ENCODE measurements around the gene LYG1. TPM values are rescaled to one million over a fixed set of nuclear protein-coding genes. Genes with fewer than 3 reads are reported as not detected.

Gene LYG1
- 1.1 TPM for total RNA-seq

DNA sequence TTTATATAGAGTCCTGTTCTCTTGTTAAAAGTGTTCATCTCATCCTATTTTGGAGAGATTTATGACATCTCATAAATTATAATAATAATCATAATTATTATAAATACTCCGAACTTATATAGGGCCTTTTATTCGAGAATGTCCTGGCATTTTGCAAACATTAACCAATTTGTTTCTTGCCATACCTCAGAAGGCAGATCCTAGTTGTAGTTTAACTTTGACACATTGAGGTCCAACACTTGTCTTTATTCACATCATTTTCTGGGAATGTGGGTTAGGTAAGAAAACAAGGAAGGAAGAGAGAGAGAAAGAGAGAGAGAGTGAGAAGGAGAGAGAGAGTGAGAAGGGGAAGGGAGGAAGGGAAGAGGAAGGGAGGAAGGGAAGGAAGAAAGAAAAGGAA lies at the start of gene LYG1:
TSS of gene LYG1 (minus strand) at position 101 of the 400 bp plus-strand sequence. CDS start 5,527 bp downstream, outside the sequence.

DNA sequence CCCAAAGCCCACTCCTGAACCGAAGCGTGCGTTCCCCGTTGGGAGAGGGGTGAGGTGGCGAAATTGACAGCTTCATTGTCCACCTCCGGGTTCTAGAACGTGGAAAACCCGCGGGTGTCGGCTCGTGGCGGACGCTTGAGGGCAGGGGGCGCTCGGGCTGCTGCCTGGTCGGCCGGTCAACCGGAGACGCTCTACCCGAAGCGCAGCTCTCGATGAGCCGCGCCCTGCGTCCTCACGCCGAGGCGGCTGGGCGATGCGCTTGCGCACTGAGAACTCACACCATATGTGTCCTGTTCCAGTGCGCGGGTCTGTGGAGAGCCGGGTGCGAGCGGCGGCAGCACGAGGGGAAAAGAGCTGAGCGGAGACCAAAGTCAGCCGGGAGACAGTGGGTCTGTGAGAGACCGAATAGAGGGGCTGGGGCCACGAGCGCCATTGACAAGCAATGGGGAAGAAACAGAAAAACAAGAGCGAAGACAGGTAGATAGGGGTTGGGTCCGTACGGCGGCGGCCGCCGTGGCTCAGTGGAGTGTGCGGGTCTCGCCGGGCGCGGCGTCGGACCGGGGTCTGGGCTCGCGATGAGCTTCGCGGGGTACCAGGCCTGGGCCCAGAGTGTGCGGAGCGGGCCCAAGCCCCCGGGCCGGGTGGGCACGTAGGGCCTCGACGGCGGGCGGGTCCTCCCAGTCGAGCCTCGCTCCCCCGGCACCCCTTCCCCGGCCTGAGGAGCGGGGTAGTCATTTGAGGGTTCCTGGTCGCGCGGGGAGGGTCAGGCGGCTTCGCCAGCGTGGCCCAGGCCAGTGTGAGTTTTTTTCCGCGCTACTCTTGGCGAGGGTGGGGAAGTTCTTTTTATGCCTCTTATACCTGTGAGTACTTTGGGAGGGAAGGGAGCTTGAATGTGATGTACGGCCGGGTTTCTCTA lies 36.4 kb upstream of the LYG1 start, which contains the start of gene EIF5B:
TSS of gene EIF5B (plus strand) at position 277 of the 916 bp plus-strand sequence. CDS start at position 443, 166 bp downstream.

GRCh38 chr2:99335911-99336803 lies 35.2 kb upstream of the LYG1 start, which contains the start of gene TXNDC9:
TXNDC9 (minus strand) TSS chr2:99336333; CDS start chr2:99333210, 3,123 bp downstream.

DNA sequence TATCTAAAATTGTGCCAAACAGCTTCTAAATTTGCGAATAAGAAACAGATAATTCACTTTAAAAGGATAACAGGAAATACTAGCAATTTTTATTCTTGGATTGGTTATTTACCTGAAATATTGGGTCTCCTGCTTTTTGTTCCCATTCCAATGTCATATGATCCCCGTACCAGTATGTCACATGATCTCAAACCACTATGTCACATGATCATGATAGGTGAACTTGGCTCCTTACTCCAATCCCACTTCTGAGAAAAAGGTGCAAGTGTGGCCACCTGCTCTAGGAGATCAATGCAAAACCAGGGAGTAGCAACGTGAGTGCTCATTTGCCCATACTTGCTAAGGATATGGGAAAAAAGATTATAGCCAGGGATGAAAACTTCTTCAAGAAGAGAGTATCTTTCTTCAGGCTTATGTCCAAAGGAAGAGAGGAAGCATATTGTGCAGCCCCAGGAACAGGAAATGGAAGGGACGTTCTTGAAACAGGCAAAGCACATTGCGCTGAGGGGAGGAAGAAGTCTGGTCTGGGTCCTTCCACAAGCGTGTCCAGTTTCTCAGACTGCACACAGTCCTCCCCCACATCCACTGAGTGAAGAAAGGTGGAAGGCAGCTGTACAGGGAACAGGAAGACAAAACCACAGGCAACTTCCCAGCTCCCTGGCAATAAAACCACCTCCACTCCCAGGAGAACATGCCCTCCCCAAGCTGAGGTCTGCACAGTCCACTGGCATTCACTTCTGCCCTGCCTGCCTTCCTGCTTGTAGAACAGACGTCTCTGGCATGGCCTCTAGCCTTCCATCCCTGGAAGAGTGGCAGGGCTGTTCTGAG lies 45.3 kb downstream of the LYG1 start, which contains the start of gene LYG2:
TSS of gene LYG2 (minus strand) at position 176 of the 828 bp plus-strand sequence. CDS start 1,406 bp downstream, outside the sequence.

Other genes with a start within 250 kb of the LYG1 start
- gene C2orf15, start 159.5 kb downstream of the LYG1 start, total RNA-seq, result 8.7 TPM
- 14.7 TPM for gene TSGA10, start 146.3 kb downstream of the LYG1 start, total RNA-seq
- 9.9 TPM for gene LIPT1, start 146.2 kb downstream of the LYG1 start, total RNA-seq
- 25.1 TPM for gene MITD1, start 120.1 kb downstream of the LYG1 start, total RNA-seq
- 35.4 TPM for gene MRPL30, start 120.0 kb downstream of the LYG1 start, total RNA-seq
- not detected for gene LYG2, start 45.5 kb downstream of the LYG1 start, total RNA-seq
- gene TXNDC9, start 35.1 kb upstream of the LYG1 start, total RNA-seq, result 24.6 TPM
- gene EIF5B, start 36.2 kb upstream of the LYG1 start, total RNA-seq, result 28.7 TPM
- gene REV1, start 188.8 kb upstream of the LYG1 start, total RNA-seq, result 79.2 TPM